ENCODE results near the gene CCDC92. TPM values are rescaled to one million over a fixed set of nuclear protein-coding genes. Genes with fewer than 3 reads are reported as not detected.
"Not testable (repeated sequence)": the region's sequence is repeated elsewhere in the genome, so short reads cannot be mapped to it uniquely, and the experiment has no call there.

CCDC92 gene
- total and polyA plus RNA-seq, 10 of the 15 experiments (the other 5 are each of a cell fraction or from before 2014, with no cell fraction given) = 0.53 to 11.8 (median 4.2) TPM

- TF ChIP-seq SKIL (IDR thresholded peaks at IDR 0.05; ENCODE audit: low read depth, poor library complexity, severe bottlenecking) = no peak
- no peak for TF ChIP-seq SRF (IDR thresholded peaks at IDR 0.05; ENCODE audit: low read depth in 2 of 2, low read length in 2 of 2)
- TF ChIP-seq NRF1 (conservative IDR thresholded peaks at IDR 0.05; ENCODE audit: low read depth, low read length) = no peak
- no peak for TF ChIP-seq USF1 (IDR thresholded peaks at IDR 0.05; ENCODE audit: borderline replicate concordance, extremely low read length, insufficient read depth, low read depth, low read length)
- TF ChIP-seq SMAD1 (IDR thresholded peaks at IDR 0.05; ENCODE audit: low read depth, partially characterized antibody) = no peak
- TF ChIP-seq MXI1 (IDR thresholded peaks at IDR 0.05; ENCODE audit: low read depth, low read length) = no peak
- TF ChIP-seq CBFB (IDR thresholded peaks at IDR 0.05; ENCODE audit: low read depth) = no peak
- no peak for TF ChIP-seq RCOR1 (conservative IDR thresholded peaks at IDR 0.05; ENCODE audit: low read depth, low read length)
- no peak for TF ChIP-seq ZNF24 (IDR thresholded peaks at IDR 0.05)
- TF ChIP-seq CBX5 (IDR thresholded peaks at IDR 0.05; ENCODE audit: low read depth) = no peak
- TF ChIP-seq NR2F1 (conservative IDR thresholded peaks at IDR 0.05) = no peak
- no peak for TF ChIP-seq TCF12 (IDR thresholded peaks at IDR 0.05; ENCODE audit: low read depth, low read length)
Observed at GRCh38 chr12:123948401-123948795, 24.2 kb downstream of the CCDC92 start (continued).

GRCh38 chr12:123947531-123947930, 25.1 kb downstream of the CCDC92 start:
- CTCF ChIA-PET; DNase-seq (ENCODE audit: low read depth, low spot score); RAD21 ChIA-PET (ENCODE audit: unreplicated experiment); H3K9ac ChIP-seq (ENCODE audit: control insufficient read depth, insufficient read depth, low read length); H3K9me3 ChIP-seq (replicated peaks; ENCODE audit: control insufficient read depth, insufficient read depth, low read length); in situ Hi-C loops (cut with MboI); ATAC-seq; POLR2A ChIA-PET; H3K79me2 ChIP-seq (ENCODE audit: control insufficient read depth, insufficient read depth, low read length); H3K4me3 ChIP-seq; FAIRE-seq; H3K4me2 ChIP-seq (ENCODE audit: control insufficient read depth, insufficient read depth); H3K4me1 ChIP-seq (ENCODE audit: control insufficient read depth, insufficient read depth, low read length); H3K27ac ChIP-seq (ENCODE audit: control insufficient read depth, insufficient read depth); H4K20me1 ChIP-seq (ENCODE audit: control insufficient read depth, insufficient read depth); BruUV-seq (replicated peaks); H3K27me3 ChIP-seq (replicated peaks in 1 of 2; ENCODE audit: control insufficient read depth in 2 of 2, insufficient read depth in 2 of 2, low read length in 1 of 2); H3K36me3 ChIP-seq (ENCODE audit: control insufficient read depth in 2 of 2, insufficient read depth in 2 of 2, low read length in 1 of 2); H2AFZ ChIP-seq (ENCODE audit: control insufficient read depth, low read depth, low read length); intact Hi-C loops (cut with micrococcal nuclease; ENCODE audit: unreplicated experiment): not testable (repeated sequence)
- SMC1A ChIA-PET (ENCODE audit: uncharacterized antibody, unreplicated experiment) = interaction anchor here (1.0 kb wide), 1 partner anchor 42 kb away, joined by 3 read pairs; no protein-coding TSS in a partner anchor
- WGBS (ENCODE audit: insufficient coverage, insufficient replicate concordance, low lambda C conversion rate, missing lambda C conversion rate) = 73% methylated on average over 7 of the region's 7 CpGs

- in situ Hi-C loops (cut with MboI); H3K27ac ChIP-seq (ENCODE audit: control insufficient read depth, insufficient read depth); FAIRE-seq; H3K27me3 ChIP-seq (replicated peaks in 1 of 2; ENCODE audit: control insufficient read depth in 2 of 2, insufficient read depth in 2 of 2, low read length in 1 of 2); POLR2A ChIA-PET; H3K36me3 ChIP-seq (ENCODE audit: control insufficient read depth in 2 of 2, insufficient read depth in 2 of 2, low read length in 1 of 2); H2AFZ ChIP-seq (ENCODE audit: control insufficient read depth, low read depth, low read length); RAD21 ChIA-PET (ENCODE audit: unreplicated experiment); H3K4me3 ChIP-seq; CTCF ChIA-PET; H3K79me2 ChIP-seq (ENCODE audit: control insufficient read depth, insufficient read depth, low read length); DNase-seq (ENCODE audit: low read depth, low spot score); ATAC-seq; intact Hi-C loops (cut with micrococcal nuclease; ENCODE audit: unreplicated experiment); H4K20me1 ChIP-seq (ENCODE audit: control insufficient read depth, insufficient read depth); H3K4me2 ChIP-seq (ENCODE audit: control insufficient read depth, insufficient read depth); BruUV-seq (replicated peaks); H3K9ac ChIP-seq (ENCODE audit: control insufficient read depth, insufficient read depth, low read length); H3K9me3 ChIP-seq (replicated peaks; ENCODE audit: control insufficient read depth, insufficient read depth, low read length); H3K4me1 ChIP-seq (ENCODE audit: control insufficient read depth, insufficient read depth, low read length): not testable (repeated sequence)
- SMC1A ChIA-PET (ENCODE audit: uncharacterized antibody, unreplicated experiment) = interaction anchor here (0.5 to 1.0 kb wide), 2 partner anchors 40 to 41 kb away, joined by 3 read pairs; no protein-coding TSS in a partner anchor
- WGBS (ENCODE audit: insufficient coverage, insufficient replicate concordance, low lambda C conversion rate, missing lambda C conversion rate) = 70% methylated on average over 26 of the region's 35 CpGs
Observed at GRCh38 chr12:123946516-123947505, 25.8 kb downstream of the CCDC92 start.

Data from GM12878 (cell line).